OCI-LY7 (cell line): ENCODE measurements around the gene SPDYE6.

Experiments used
- EZH2phosphoT487 ChIP-seq: fragments of 200-600 bp; sonication (generic); IDR thresholded peaks from 2 replicates; pipeline ENCODE4 v1.6.1; 2018; ENCODE audit warnings: low read depth, borderline replicate concordance, mild to moderate bottlenecking, mixed run types, antibody characterized with exemption, low read length, moderate library complexity, mixed read lengths
- TF ChIP-seq, protein P1 (sequence below): fragments of 200-600 bp; sonication (generic); conservative IDR thresholded peaks from 2 replicates; pipeline ENCODE4 v1.5.1; 2014; ENCODE audit warnings: mild to moderate bottlenecking, antibody characterized with exemption, low read length, moderate library complexity, mixed read lengths

DNA sequence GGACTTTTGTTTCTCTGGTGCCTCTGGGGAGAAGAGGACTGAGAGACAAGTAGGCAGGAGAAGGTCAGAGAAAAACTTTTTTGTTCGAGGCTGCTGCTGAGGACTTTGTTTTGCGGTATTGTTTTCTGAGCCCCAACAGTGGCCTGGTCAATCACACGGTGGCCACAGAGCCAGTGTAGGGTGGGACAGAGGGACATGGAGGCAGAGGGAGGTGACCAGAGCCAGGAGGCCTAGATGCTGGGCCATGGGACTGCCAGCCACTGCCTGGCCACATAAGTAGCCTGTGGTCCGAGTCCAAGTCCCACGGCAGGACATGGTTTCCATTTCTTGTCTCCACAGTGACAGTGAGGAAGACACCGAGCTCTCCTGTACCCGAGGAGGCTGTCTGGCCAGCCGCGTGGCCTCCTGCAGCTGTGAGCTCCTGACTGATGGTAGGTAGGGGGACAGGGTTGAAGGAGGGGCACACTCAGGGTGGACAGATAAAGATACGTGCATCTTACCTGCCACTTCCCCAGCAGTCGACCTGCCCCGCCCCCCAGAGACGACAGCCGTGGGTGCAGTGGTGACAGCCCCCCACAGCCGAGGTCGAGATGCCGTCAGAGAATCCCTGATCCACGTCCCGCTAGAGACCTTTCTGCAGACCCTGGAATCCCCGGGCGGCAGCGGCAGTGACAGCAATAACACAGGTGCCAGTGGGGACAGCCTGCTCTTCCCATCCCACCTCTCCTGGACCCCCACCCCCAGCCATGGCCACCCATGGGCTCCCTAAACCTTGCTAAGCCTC, 42.1 kb downstream of the SPDYE6 start:
- TF ChIP-seq, protein P1, sequence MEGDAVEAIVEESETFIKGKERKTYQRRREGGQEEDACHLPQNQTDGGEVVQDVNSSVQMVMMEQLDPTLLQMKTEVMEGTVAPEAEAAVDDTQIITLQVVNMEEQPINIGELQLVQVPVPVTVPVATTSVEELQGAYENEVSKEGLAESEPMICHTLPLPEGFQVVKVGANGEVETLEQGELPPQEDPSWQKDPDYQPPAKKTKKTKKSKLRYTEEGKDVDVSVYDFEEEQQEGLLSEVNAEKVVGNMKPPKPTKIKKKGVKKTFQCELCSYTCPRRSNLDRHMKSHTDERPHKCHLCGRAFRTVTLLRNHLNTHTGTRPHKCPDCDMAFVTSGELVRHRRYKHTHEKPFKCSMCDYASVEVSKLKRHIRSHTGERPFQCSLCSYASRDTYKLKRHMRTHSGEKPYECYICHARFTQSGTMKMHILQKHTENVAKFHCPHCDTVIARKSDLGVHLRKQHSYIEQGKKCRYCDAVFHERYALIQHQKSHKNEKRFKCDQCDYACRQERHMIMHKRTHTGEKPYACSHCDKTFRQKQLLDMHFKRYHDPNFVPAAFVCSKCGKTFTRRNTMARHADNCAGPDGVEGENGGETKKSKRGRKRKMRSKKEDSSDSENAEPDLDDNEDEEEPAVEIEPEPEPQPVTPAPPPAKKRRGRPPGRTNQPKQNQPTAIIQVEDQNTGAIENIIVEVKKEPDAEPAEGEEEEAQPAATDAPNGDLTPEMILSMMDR = no peak
- TF ChIP-seq EZH2phosphoT487 = no peak
